ENCODE measurements around the gene MAP2K3. TPM values are rescaled to one million over a fixed set of nuclear protein-coding genes. Genes with fewer than 3 reads are reported as not detected.
A peak's percentile ranks its signal among the peaks of the same experiment; 100 is the strongest.

Gene MAP2K3
- total RNA-seq, 4 donors from 2014 or later = 15.7 to 170 (median 63.8) TPM

DNA sequence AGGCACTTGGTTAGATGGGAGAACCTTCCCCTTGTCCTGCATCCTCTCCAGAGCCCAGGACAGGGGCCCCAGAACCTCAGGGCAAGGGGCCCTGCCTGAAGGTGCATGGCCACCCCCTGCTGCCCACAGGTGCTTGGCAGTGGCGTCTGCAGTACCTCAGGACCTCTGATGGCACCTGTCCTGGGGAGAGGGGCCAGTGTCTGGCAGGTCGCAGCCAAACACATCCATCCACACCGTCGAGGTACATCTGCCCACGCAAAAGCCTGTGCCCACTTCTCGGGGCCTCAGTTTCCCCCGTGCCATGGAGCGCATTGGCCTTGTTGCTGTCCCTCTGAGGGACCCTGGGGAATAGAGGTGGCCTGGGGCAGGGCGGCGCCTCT lies 9.3 kb downstream of the MAP2K3 start:
- Histone ChIP-seq H3K36me3 (peaks cover 0 to under 1% of the 10 kb centered on the region in 2 donors), H3K9me3 (no peaks in the 10 kb centered on the region), H3K4me1 (peaks cover 59 to 68% of the 10 kb centered on the region in 2 donors), H3K27me3 (no peaks in the 10 kb centered on the region), H3K4me3 (no peak overlapping the region), H3K27ac (peak overlapping the region; percentile 68 to 96 (median 74))
- intact Hi-C loops (cut with DNase I; ENCODE audit: low total_unique reads) = no loop called here
- ATAC-seq (no peak), DNase-seq (no peak)
- in situ Hi-C loops (cut with MboI; ENCODE audit: low sequenced_read_pairs in 4 of 4) = loop anchor here in 1 of 4 donors (10.0 kb wide), 1 partner anchor 169 kb away; the partner anchor contains the start of gene DHRS7B
- TF ChIP-seq, protein P1, sequence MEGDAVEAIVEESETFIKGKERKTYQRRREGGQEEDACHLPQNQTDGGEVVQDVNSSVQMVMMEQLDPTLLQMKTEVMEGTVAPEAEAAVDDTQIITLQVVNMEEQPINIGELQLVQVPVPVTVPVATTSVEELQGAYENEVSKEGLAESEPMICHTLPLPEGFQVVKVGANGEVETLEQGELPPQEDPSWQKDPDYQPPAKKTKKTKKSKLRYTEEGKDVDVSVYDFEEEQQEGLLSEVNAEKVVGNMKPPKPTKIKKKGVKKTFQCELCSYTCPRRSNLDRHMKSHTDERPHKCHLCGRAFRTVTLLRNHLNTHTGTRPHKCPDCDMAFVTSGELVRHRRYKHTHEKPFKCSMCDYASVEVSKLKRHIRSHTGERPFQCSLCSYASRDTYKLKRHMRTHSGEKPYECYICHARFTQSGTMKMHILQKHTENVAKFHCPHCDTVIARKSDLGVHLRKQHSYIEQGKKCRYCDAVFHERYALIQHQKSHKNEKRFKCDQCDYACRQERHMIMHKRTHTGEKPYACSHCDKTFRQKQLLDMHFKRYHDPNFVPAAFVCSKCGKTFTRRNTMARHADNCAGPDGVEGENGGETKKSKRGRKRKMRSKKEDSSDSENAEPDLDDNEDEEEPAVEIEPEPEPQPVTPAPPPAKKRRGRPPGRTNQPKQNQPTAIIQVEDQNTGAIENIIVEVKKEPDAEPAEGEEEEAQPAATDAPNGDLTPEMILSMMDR (IDR thresholded peaks at IDR 0.05 in 4 of 5, conservative IDR thresholded peaks at IDR 0.05 in 1 of 5) = no peak
- no peak for TF ChIP-seq POLR2A (IDR thresholded peaks at IDR 0.05)

DNA sequence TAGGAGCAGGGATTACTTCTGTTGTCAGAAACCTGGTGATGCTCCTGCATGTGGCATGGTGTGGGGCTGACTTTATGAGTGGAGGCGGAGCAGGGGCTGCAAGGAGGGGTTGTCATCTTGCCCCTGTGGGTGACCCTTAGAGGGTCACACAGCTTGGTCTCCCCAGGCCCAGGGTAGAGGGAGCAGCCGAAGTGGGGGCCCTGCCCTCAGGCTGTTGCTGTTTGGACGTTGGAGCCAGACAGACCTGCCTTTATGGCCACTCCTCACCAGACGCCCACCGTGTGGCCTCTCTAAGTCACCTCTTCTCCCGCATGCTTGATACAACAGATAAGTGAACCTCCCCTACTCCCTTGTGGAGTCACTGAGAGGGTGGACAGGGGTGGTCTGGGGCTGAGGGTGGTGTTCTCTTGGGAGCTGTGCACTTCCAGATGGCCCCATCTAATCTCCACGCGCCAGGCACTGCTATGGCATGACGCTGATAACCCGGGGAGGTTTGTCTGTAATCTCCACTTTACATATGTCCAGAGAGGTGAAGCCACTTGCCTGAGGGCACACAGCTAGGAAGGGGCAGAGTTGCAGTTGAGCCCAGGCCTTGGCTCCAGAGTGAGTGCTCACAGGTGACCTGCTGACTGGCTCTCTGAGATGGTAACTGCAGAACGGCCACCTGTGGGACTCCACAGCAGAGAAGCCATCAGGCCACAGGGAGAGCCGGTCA lies 10.0 kb downstream of the MAP2K3 start:
- no peak for TF ChIP-seq POLR2A (IDR thresholded peaks at IDR 0.05)
- TF ChIP-seq, protein P1 (IDR thresholded peaks at IDR 0.05 in 4 of 5, conservative IDR thresholded peaks at IDR 0.05 in 1 of 5) = no peak
- Histone ChIP-seq H3K27me3 (no peaks in the 10 kb centered on the region), H3K4me1 (peaks cover 53 to 61% of the 10 kb centered on the region in 2 donors), H3K4me3 (no peak overlapping the region), H3K36me3 (peaks cover 0 to 7% of the 10 kb centered on the region in 2 donors), H3K27ac (peak overlapping the region; percentile 68 to 96 (median 74)), H3K9me3 (no peaks in the 10 kb centered on the region)
- DNase-seq (no peak), ATAC-seq (no peak)
- intact Hi-C loops (cut with DNase I; ENCODE audit: low total_unique reads) = no loop called here
- in situ Hi-C loops (cut with MboI; ENCODE audit: low sequenced_read_pairs in 4 of 4) = loop anchor here in 1 of 4 donors (10.0 kb wide), 1 partner anchor 170 kb away; the partner anchor contains the start of gene DHRS7B

DNA sequence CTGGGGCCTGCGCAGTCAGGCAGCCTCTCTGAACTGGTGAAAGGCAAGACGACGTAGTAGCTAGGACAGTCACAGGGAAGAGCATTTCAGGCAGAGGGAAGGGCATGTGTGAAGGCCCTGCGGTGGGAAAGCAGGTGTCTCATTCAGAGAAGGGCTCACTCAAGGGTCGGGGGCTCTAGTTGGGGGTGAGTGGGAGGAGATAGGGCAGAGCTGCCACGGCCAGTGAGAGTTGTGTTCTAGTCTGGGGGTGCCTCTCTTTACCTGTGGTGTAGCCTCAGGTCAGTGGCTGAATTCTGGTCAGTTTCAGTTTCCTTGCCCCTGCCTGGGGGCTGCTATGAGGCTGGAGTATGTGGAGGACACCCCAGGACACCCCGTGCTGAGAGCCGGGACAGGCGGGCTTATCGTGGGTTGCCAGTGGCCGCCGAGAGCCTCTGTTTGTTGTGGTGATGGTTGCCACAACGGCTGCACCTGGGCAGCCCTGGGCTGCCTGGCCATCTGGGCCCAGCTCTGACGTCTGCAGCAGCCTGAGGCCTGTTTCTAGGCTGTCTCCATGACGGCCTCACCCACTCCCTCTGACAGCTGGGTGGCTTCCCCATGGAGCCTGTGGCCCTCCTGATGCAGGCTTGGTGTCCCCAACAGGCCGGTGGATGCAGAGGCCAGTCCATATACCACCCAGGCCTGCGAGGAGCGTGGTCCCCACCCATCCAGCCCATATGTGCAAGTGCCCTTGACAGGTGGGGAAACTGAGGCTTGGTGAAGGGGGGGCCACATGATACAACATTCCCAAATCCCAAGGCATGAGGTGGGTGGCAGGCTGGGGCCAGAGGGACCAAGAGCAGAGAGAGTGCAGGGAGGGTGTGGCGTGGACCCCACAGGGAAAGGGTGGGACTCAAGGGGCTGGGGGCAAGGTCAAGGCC lies 10.8 kb downstream of the MAP2K3 start:
- peak in 1 of 2 donors; percentile 71 for DNase-seq
- H3K36me3 ChIP-seq = peaks cover 0 to 13% of the 10 kb centered on the region in 2 donors
- no peaks in the 10 kb centered on the region for H3K9me3 ChIP-seq
- no peaks in the 10 kb centered on the region for H3K27me3 ChIP-seq
- TF ChIP-seq, protein P1 (IDR thresholded peaks at IDR 0.05 in 4 of 5, conservative IDR thresholded peaks at IDR 0.05 in 1 of 5) = no peak
- TF ChIP-seq POLR2A (IDR thresholded peaks at IDR 0.05) = no peak
- ATAC-seq = peak in 1 of 2 donors; percentile 25
- peaks cover 46 to 53% of the 10 kb centered on the region in 2 donors for H3K4me1 ChIP-seq
- intact Hi-C loops (cut with DNase I; ENCODE audit: low total_unique reads) (no loop called here), in situ Hi-C loops (cut with MboI; ENCODE audit: low sequenced_read_pairs in 4 of 4) (loop anchor here in 1 of 4 donors (10.0 kb wide), 1 partner anchor 170 kb away; the partner anchor contains the start of gene DHRS7B)
- no peak overlapping the region for H3K4me3 ChIP-seq
- H3K27ac ChIP-seq = peak overlapping the region; percentile 68 to 96 (median 74)

DNA sequence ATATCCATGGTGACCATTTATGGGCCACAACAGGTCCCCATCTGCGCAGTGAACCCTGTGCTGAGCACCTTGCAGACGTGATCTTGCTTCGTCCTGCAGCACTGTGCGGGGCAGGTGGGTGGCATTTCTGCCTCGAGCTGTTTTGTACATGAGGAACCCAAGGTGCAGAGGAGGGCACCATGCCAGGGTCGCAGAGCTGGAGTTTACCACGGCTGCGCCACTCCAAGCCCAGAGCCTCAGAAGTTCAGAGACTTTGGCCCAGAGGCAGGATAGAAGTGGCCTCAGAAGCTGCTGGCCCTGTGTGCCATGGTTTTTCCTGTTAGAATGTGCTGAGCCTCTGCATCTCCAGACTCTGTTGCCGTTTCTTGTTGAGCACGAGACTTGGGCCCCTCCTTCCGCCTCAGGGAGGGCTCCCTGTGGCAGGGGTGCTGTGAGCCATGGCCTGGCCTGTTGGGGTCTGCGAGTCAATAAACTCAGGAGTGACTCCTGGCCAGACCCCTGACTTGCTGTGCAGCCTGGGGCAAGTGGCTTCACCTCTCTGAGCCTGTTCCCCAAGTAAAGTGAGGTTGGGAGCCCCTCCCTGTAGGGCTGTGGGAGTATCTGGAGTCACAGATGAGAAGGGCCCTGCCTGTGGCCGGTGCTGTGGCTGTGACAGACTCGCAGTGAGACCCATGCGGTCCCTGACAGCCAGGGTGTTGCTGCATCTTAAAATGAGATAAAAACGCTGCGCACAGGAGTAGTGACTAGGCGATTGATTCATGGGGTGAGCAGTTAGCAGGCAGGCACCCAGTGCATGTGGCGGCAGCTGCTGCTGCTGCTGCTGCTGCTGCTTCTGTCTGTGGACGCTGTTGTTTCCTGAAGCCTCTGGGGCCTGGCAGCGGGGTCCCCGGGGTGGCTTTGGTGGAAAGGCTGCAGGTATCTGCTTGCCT lies 11.8 kb downstream of the MAP2K3 start:
- Histone ChIP-seq H3K4me3 (no peak overlapping the region), H3K36me3 (peaks cover 0 to 23% of the 10 kb centered on the region in 2 donors), H3K27ac (peak overlapping the region; percentile 68 to 96 (median 74)), H3K9me3 (no peaks in the 10 kb centered on the region), H3K4me1 (peaks cover 42 to 43% of the 10 kb centered on the region in 2 donors), H3K27me3 (no peaks in the 10 kb centered on the region)
- TF ChIP-seq, protein P1 (IDR thresholded peaks at IDR 0.05 in 4 of 5, conservative IDR thresholded peaks at IDR 0.05 in 1 of 5) = no peak
- no peak for TF ChIP-seq POLR2A (IDR thresholded peaks at IDR 0.05)
- peak in 1 of 2 donors; percentile 56 for DNase-seq
- intact Hi-C loops (cut with DNase I; ENCODE audit: low total_unique reads) = no loop called here
- ATAC-seq = no peak
- in situ Hi-C loops (cut with MboI; ENCODE audit: low sequenced_read_pairs in 4 of 4) = loop anchor here in 1 of 4 donors (10.0 kb wide), 1 partner anchor 172 kb away; the partner anchor contains the start of gene DHRS7B

Data from gastrocnemius medialis (tissue), 4 donors.